A549 (cell line): ENCODE results near the gene CTBP2. TPM values are rescaled to one million over a fixed set of nuclear protein-coding genes. Genes with fewer than 3 reads are reported as not detected.

ENCODE experiments used
- ATAC-seq, 2 experiments: fragments of 200-7000 bp in 1 of 2; fragments of >200 bp in 1 of 2; cut with Nextera tagmentation in 1 of 2; cut with Tn5 transposase in 1 of 2; 3 replicates each; pipeline versions ENCODE4 v1.8.0 to v1.9.1; 2018 to 2020; ENCODE audit warnings: mild to moderate bottlenecking in 1 of 2, moderate library complexity in 1 of 2
- CTCF ChIA-PET: fragments of 300-600 bp; sonication (Branson Sonifier 250); formaldehyde crosslinking; extraction: SDS; loops from one replicate; lab custom pipeline; 2021; ENCODE audit warnings: antibody characterized with exemption, inconsistent platforms; lab: Yijun Ruan, JAX
- POLR2A ChIA-PET: fragments of 350-600 bp; formaldehyde crosslinking; extraction: SDS; loops from one replicate; lab custom pipeline; 2021; ENCODE audit warnings: antibody characterized with exemption, inconsistent platforms; lab: Yijun Ruan, JAX
- DNase-seq, 2 experiments: peaks; one replicate each; pipeline versions ENCODE4 v3.0.0 to v3.0.0-alpha.2; 2011 to 2016; ENCODE audit warnings: low read depth in 1 of 2, low spot score in 1 of 2
- FAIRE-seq: peaks from 2 replicates; lab custom pipeline; 2011; peaks lifted over from hg19 to GRCh38; lab: Jason Lieb, UNC
- H3K27ac ChIP-seq, 2 experiments: fragments of >200 bp; sonication (Bioruptor Twin); formaldehyde crosslinking; 3 replicates each; pipeline ENCODE4 v1.5.1; 2016 to 2017
- H3K4me1 ChIP-seq: fragments of >200 bp; sonication (Bioruptor Twin); formaldehyde crosslinking; 3 replicates; pipeline ENCODE4 v1.6.1; 2016
- H3K4me2 ChIP-seq: fragments of >200 bp; sonication (Bioruptor Twin); formaldehyde crosslinking; 3 replicates; pipeline ENCODE4 v1.6.1; 2016
- H3K4me3 ChIP-seq: fragments of >200 bp; sonication (Bioruptor Twin); formaldehyde crosslinking; 3 replicates; pipeline ENCODE4 v1.5.1; 2016
- H3K9me3 ChIP-seq: fragments of >200 bp; sonication (Bioruptor Twin); formaldehyde crosslinking; 3 replicates; pipeline ENCODE4 v1.6.1; 2016
- BHLHE40 ChIP-seq: IDR thresholded peaks from 2 replicates; pipeline ENCODE4 v1.6.1; 2012; ENCODE audit warnings: low read depth, low read length, inconsistent platforms
- CEBPB ChIP-seq, 2 experiments: fragments of >200 bp in 1 of 2; sonication (Bioruptor Twin) in 1 of 2; formaldehyde crosslinking in 1 of 2; IDR thresholded peaks; 2 replicates each; pipeline ENCODE4 v1.6.1; 2012 to 2016
- CHD4 ChIP-seq: fragments of 200-600 bp; sonication (generic); IDR thresholded peaks from 2 replicates; pipeline ENCODE4 v1.6.1; 2016; ENCODE audit warnings: antibody characterized with exemption, mild to moderate bottlenecking, borderline replicate concordance
- EHF ChIP-seq: fragments of 250-450 bp; sonication (Bioruptor Pico); IDR thresholded peaks from 2 replicates; pipeline ENCODE4 v1.5.0; 2020; ENCODE audit warnings: mild to moderate bottlenecking
- EP300 ChIP-seq, 2 experiments: fragments of >200 bp; sonication (Bioruptor Twin); formaldehyde crosslinking; IDR thresholded peaks; 2 replicates in 1 of 2; 3 replicates in 1 of 2; pipeline ENCODE4 v1.6.1; 2016 to 2017
- FOSL2 ChIP-seq, 2 experiments: fragments of 450-650 bp in 1 of 2; fragments of >200 bp in 1 of 2; sonication (Bioruptor Twin) in 1 of 2; formaldehyde crosslinking; IDR thresholded peaks; 2 replicates each; pipeline versions ENCODE4 v1.5.0 to v1.6.1; 2016 to 2020; ENCODE audit warnings: mild to moderate bottlenecking in 1 of 2, moderate library complexity in 1 of 2
- HEYL ChIP-seq: fragments of 250-450 bp; sonication (Bioruptor Pico); IDR thresholded peaks from 2 replicates; pipeline ENCODE4 v1.8.0; 2021; ENCODE audit warnings: mild to moderate bottlenecking, moderate library complexity
- HOXB5 ChIP-seq: fragments of 250-450 bp; sonication (Bioruptor Pico); IDR thresholded peaks from 2 replicates; pipeline ENCODE4 v1.5.0; 2020; ENCODE audit warnings: mild to moderate bottlenecking, moderate library complexity
- JUNB ChIP-seq: fragments of >200 bp; sonication (Bioruptor Twin); formaldehyde crosslinking; IDR thresholded peaks from 2 replicates; pipeline ENCODE4 v1.6.1; 2016
- MAFK ChIP-seq: fragments of 450-650 bp; IDR thresholded peaks from 2 replicates; pipeline ENCODE4 v1.6.1; 2014; ENCODE audit not compliant: partially characterized antibody
- MYC ChIP-seq: IDR thresholded peaks from 2 replicates; pipeline ENCODE4 v1.6.1; 2012; ENCODE audit warnings: mild to moderate bottlenecking, inconsistent platforms, low read length, improper control_type of control experiment, borderline replicate concordance
- NPAS2 ChIP-seq: fragments of 250-450 bp; sonication (Bioruptor Pico); IDR thresholded peaks from 2 replicates; pipeline ENCODE4 v1.8.0; 2022; ENCODE audit warnings: mild to moderate bottlenecking, moderate library complexity, borderline replicate concordance
- NR3C1 ChIP-seq: fragments of >200 bp; sonication (Bioruptor Twin); formaldehyde crosslinking; IDR thresholded peaks from 3 replicates; pipeline ENCODE4 v1.6.1; 2017
- POLR2AphosphoS2 ChIP-seq: conservative IDR thresholded peaks from 2 replicates; pipeline ENCODE4 v1.6.1; 2012; ENCODE audit warnings: low read length, improper control_type of control experiment, inconsistent platforms
- RAD21 ChIP-seq, 2 experiments: fragments of >200 bp in 1 of 2; sonication (Bioruptor Twin) in 1 of 2; formaldehyde crosslinking in 1 of 2; IDR thresholded peaks in 1 of 2; conservative IDR thresholded peaks in 1 of 2; 2 replicates in 1 of 2; 3 replicates in 1 of 2; pipeline ENCODE4 v1.6.1; 2012 to 2018; ENCODE audit warnings: inconsistent platforms in 1 of 2
- RFX5 ChIP-seq: fragments of 450-650 bp; IDR thresholded peaks from 2 replicates; pipeline ENCODE4 v1.7.1; 2014; ENCODE audit warnings: antibody characterized with exemption, mild to moderate bottlenecking, moderate library complexity
- RNF2 ChIP-seq: fragments of 200-600 bp; sonication (generic); IDR thresholded peaks from 2 replicates; pipeline ENCODE4 v1.6.1; 2016; ENCODE audit warnings: low read depth, mild to moderate bottlenecking, antibody characterized with exemption, moderate library complexity, borderline replicate concordance
- SREBF2 ChIP-seq: fragments of 450-650 bp; IDR thresholded peaks from 2 replicates; pipeline ENCODE4 v1.6.1; 2014; ENCODE audit warnings: mild to moderate bottlenecking, moderate library complexity
- TFCP2L1 ChIP-seq: fragments of 250-450 bp; sonication (Bioruptor Pico); IDR thresholded peaks from 2 replicates; pipeline ENCODE4 v1.5.0; 2021; ENCODE audit warnings: mild to moderate bottlenecking
- WGBS: methylation state at CpG from one replicate; pipeline ENCODE4 v1.1.6; 2017; ENCODE audit errors: missing lambda C conversion rate; 5-methylcytosine and 5-hydroxymethylcytosine counted together
- polyA plus RNA-seq, 4 experiments: library from polyadenylated mRNA; depleted of rRNA in 3 of 4; stranded (reverse); fragments of >200 nt; fragmentation: RNase III in 1 of 4; extraction: RNeasy Plus Mini Kit Qiagen cat#74134 plus additional on column Dnase treatment in 1 of 4; gene quantifications; 2 replicates in 3 of 4; 3 replicates in 1 of 4; pipeline ENCODE4 v1.2.3, GENCODE V29; 2011 to 2017
- TF ChIP-seq, protein P1 (sequence below): fragments of 450-650 bp; IDR thresholded peaks from 2 replicates; pipeline ENCODE4 v1.6.1; 2014; ENCODE audit warnings: antibody characterized with exemption
- TF ChIP-seq, protein P2 (sequence below): fragments of 150-350 bp; IDR thresholded peaks from 2 replicates; pipeline ENCODE4 v1.6.1; 2014; ENCODE audit warnings: low read depth, mild to moderate bottlenecking, low read length
- TF ChIP-seq, protein P3 (sequence below): fragments of >200 bp; sonication (Bioruptor Twin); formaldehyde crosslinking; IDR thresholded peaks from 2 replicates; pipeline ENCODE4 v1.6.1; 2016
- TF ChIP-seq, protein P4 (sequence below): fragments of 200-600 bp; sonication (generic); IDR thresholded peaks from 2 replicates; pipeline ENCODE4 v1.6.1; 2016; ENCODE audit warnings: antibody characterized with exemption, mild to moderate bottlenecking, moderate library complexity
- TF ChIP-seq, protein P5 (sequence below): fragments of 250-450 bp; sonication (Bioruptor Pico); IDR thresholded peaks from 2 replicates; pipeline ENCODE4 v1.5.0; 2020; ENCODE audit warnings: low read depth, mild to moderate bottlenecking, moderate library complexity

The CTBP2 gene
- polyA plus RNA-seq, 2 of the 4 experiments (the other 2 are of a cell fraction), result 74.9 to 78.9 TPM

DNA sequence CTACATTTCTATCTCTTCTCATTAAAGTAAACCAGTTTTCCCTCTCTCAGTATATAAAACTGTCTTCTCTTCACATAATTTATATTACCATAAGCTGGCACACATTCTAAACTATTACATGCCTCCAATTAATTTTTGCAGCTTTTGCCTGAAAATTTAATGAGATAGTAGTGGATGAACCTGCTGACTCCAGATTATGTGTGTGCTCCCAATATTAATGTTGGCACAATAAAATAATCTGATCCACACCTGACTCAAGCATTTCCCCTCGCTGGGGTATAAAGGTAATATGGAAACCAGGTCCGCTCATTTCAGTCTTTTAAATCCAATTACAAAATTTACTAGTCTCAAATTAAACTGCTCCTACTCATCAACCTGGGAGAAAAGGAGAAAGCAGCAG lies 63.4 kb downstream of the CTBP2 start:
- FAIRE-seq, result no peak
- no peak for TF ChIP-seq CHD4
- TF ChIP-seq NPAS2, result no peak
- TF ChIP-seq RFX5, result no peak
- TF ChIP-seq, protein P1, sequence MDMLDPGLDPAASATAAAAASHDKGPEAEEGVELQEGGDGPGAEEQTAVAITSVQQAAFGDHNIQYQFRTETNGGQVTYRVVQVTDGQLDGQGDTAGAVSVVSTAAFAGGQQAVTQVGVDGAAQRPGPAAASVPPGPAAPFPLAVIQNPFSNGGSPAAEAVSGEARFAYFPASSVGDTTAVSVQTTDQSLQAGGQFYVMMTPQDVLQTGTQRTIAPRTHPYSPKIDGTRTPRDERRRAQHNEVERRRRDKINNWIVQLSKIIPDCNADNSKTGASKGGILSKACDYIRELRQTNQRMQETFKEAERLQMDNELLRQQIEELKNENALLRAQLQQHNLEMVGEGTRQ, result no peak
- TF ChIP-seq TFCP2L1 (CRISPR knock-in tag), result no peak
- no peak for TF ChIP-seq RNF2
- no peak for TF ChIP-seq CEBPB (IDR thresholded peaks at IDR 0.05)
- no peak for TF ChIP-seq HOXB5 (CRISPR knock-in tag)
- no peak for TF ChIP-seq EHF (CRISPR knock-in tag)
- TF ChIP-seq MYC, result no peak
- TF ChIP-seq FOSL2 (IDR thresholded peaks at IDR 0.05), result no peak
- no peak for TF ChIP-seq FOSL2 (CRISPR knock-in tag; IDR thresholded peaks at IDR 0.05)
- no peak for TF ChIP-seq NR3C1
- TF ChIP-seq, protein P2, sequence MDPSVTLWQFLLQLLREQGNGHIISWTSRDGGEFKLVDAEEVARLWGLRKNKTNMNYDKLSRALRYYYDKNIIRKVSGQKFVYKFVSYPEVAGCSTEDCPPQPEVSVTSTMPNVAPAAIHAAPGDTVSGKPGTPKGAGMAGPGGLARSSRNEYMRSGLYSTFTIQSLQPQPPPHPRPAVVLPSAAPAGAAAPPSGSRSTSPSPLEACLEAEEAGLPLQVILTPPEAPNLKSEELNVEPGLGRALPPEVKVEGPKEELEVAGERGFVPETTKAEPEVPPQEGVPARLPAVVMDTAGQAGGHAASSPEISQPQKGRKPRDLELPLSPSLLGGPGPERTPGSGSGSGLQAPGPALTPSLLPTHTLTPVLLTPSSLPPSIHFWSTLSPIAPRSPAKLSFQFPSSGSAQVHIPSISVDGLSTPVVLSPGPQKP, result no peak
- TF ChIP-seq RAD21 (conservative IDR thresholded peaks at IDR 0.05 in 1 of 2, IDR thresholded peaks at IDR 0.05 in 1 of 2), result no peak
- no peak for TF ChIP-seq HEYL (CRISPR knock-in tag)
- TF ChIP-seq, protein P3, sequence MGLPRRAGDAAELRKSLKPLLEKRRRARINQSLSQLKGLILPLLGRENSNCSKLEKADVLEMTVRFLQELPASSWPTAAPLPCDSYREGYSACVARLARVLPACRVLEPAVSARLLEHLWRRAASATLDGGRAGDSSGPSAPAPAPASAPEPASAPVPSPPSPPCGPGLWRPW, result no peak
- no peak for TF ChIP-seq POLR2AphosphoS2
- TF ChIP-seq EP300 (IDR thresholded peaks at IDR 0.05), result no peak
- TF ChIP-seq, protein P4, sequence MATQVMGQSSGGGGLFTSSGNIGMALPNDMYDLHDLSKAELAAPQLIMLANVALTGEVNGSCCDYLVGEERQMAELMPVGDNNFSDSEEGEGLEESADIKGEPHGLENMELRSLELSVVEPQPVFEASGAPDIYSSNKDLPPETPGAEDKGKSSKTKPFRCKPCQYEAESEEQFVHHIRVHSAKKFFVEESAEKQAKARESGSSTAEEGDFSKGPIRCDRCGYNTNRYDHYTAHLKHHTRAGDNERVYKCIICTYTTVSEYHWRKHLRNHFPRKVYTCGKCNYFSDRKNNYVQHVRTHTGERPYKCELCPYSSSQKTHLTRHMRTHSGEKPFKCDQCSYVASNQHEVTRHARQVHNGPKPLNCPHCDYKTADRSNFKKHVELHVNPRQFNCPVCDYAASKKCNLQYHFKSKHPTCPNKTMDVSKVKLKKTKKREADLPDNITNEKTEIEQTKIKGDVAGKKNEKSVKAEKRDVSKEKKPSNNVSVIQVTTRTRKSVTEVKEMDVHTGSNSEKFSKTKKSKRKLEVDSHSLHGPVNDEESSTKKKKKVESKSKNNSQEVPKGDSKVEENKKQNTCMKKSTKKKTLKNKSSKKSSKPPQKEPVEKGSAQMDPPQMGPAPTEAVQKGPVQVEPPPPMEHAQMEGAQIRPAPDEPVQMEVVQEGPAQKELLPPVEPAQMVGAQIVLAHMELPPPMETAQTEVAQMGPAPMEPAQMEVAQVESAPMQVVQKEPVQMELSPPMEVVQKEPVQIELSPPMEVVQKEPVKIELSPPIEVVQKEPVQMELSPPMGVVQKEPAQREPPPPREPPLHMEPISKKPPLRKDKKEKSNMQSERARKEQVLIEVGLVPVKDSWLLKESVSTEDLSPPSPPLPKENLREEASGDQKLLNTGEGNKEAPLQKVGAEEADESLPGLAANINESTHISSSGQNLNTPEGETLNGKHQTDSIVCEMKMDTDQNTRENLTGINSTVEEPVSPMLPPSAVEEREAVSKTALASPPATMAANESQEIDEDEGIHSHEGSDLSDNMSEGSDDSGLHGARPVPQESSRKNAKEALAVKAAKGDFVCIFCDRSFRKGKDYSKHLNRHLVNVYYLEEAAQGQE, result no peak
- TF ChIP-seq, all 56 proteins: peak for 0
- H3K4me2 ChIP-seq, result no peak overlapping the region
- POLR2A ChIA-PET, result interaction anchor here (1.1 kb wide), 1 partner anchor 9 kb away, joined by 3 read pairs; no protein-coding TSS in a partner anchor
- CTCF ChIA-PET, result interaction anchor here (0.8 to 1.5 kb wide), 2 partner anchors 12 to 26 kb away, joined by 3 to 5 read pairs; no protein-coding TSS in a partner anchor
- no peak overlapping the region for H3K4me3 ChIP-seq
- no peak overlapping the region for H3K27ac ChIP-seq
- no peaks in the 10 kb centered on the region for H3K9me3 ChIP-seq
- H3K4me1 ChIP-seq, result peaks cover 27% of the 10 kb centered on the region
- ATAC-seq (no peak), DNase-seq (no peak)
- 84% methylated on average over 2 of the region's 2 CpGs for WGBS

DNA sequence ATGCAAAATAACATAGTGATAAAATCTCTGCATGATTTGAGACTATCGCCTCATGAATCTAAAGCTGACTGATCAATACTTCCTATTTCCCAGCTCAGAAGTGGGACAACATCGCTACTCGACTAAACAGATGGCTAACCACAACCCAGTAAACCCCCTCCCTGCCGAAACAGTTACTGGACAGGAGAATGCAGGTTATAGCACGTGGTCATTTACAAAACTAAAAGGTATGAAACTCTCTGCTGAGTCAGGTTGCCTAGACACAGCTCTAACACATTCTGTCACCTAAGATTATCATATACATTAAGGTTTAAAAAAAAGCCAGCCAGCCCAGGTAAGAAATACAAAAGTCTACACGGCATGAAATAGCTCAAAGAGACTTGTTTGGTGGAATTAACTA lies 64.0 kb downstream of the CTBP2 start:
- DNase-seq, result no peak
- no peak for TF ChIP-seq SREBF2
- TF ChIP-seq JUNB, result no peak
- TF ChIP-seq HOXB5 (CRISPR knock-in tag), result no peak
- TF ChIP-seq, protein P1, result no peak
- TF ChIP-seq RFX5, result no peak
- no peak for TF ChIP-seq CHD4
- TF ChIP-seq BHLHE40, result no peak
- TF ChIP-seq FOSL2 (IDR thresholded peaks at IDR 0.05), result no peak
- no peak for TF ChIP-seq FOSL2 (CRISPR knock-in tag; IDR thresholded peaks at IDR 0.05)
- no peak for TF ChIP-seq MAFK
- TF ChIP-seq, protein P5, sequence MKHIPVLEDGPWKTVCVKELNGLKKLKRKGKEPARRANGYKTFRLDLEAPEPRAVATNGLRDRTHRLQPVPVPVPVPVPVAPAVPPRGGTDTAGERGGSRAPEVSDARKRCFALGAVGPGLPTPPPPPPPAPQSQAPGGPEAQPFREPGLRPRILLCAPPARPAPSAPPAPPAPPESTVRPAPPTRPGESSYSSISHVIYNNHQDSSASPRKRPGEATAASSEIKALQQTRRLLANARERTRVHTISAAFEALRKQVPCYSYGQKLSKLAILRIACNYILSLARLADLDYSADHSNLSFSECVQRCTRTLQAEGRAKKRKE (CRISPR knock-in tag), result no peak
- peaks cover 22% of the 10 kb centered on the region for H3K4me1 ChIP-seq
- no peaks in the 10 kb centered on the region for H3K9me3 ChIP-seq
- H3K4me3 ChIP-seq, result no peak overlapping the region
- no peak for ATAC-seq
- ChIA-PET CTCF (interaction anchor here (0.8 to 1.5 kb wide), 2 partner anchors 11 to 27 kb away, joined by 3 to 5 read pairs; no protein-coding TSS in a partner anchor), POLR2A (interaction anchor here (1.1 kb wide), 1 partner anchor 9 kb away, joined by 3 read pairs; no protein-coding TSS in a partner anchor)
- H3K27ac ChIP-seq, result no peak overlapping the region
- H3K4me2 ChIP-seq, result no peak overlapping the region
- 82% methylated on average over 6 of the region's 6 CpGs for WGBS
- no peak for FAIRE-seq
